Activated CD4-positive, alpha-beta memory T cell treated with anti-CD3 and anti-CD28 coated beads for 36 hours (primary cell): ENCODE data around the gene SLC4A5. TPM values are rescaled to one million over a fixed set of nuclear protein-coding genes. Genes with fewer than 3 reads are reported as not detected.

Experiments
- CTCF ChIA-PET: fragments of 350-600 bp; sonication (Branson Sonifier 250); formaldehyde crosslinking; loops from one replicate; lab custom pipeline; 2021; ENCODE audit warnings: antibody characterized with exemption, inconsistent platforms; lab: Charles Lee
- POLR2A ChIA-PET: fragments of 350-600 bp; sonication (Branson Sonifier 250); formaldehyde crosslinking; loops from one replicate; lab custom pipeline; 2021; ENCODE audit warnings: antibody characterized with exemption; lab: Charles Lee
- DNase-seq: peaks from one replicate; pipeline ENCODE4 v3.0.0-alpha.2; 2020
- H3K27ac Mint-ChIP-seq: one replicate; pipeline ENCODE4 v1.8.0; 2021; ENCODE audit warnings: mixed read lengths
- H3K27me3 Mint-ChIP-seq: one replicate; pipeline ENCODE4 v1.8.0; 2021; ENCODE audit warnings: mixed read lengths
- H3K36me3 Mint-ChIP-seq: one replicate; pipeline ENCODE4 v1.8.0; 2021; ENCODE audit warnings: mixed read lengths
- H3K4me1 Mint-ChIP-seq: one replicate; pipeline ENCODE4 v1.8.0; 2021; ENCODE audit warnings: low read depth, mixed read lengths
- H3K4me3 Mint-ChIP-seq: one replicate; pipeline ENCODE4 v1.8.0; 2021; ENCODE audit warnings: mild to moderate bottlenecking, mixed read lengths
- H3K9me3 Mint-ChIP-seq: one replicate; pipeline ENCODE4 v1.8.0; 2021; ENCODE audit warnings: mixed read lengths
- intact Hi-C: fragments of 100-400 bp; cut with micrococcal nuclease; formaldehyde crosslinking; loops from one replicate; pipeline ENCODE4 v1.15.1; 2023
- total RNA-seq, 2 experiments: library from RNA; stranded (reverse); gene quantifications; one replicate each; pipeline ENCODE4 v1.2.3, GENCODE V29; 2021

SLC4A5 gene
- total RNA-seq, 2 experiments from 2014 or later: 2.9 to 3.1 TPM

- no peak for DNase-seq
- ChIA-PET POLR2A (no interaction called here), CTCF (interaction anchor here (1.0 to 6.9 kb wide), 9 partner anchors 12 to 509 kb away, joined by 3 to 193 read pairs (median 5); no protein-coding TSS in a partner anchor)
- Mint-ChIP-seq H3K4me3 (no peak overlapping the region), H3K27me3 (no peaks in the 10 kb centered on the region), H3K9me3 (no peaks in the 10 kb centered on the region), H3K27ac (no peak overlapping the region), H3K4me1 (peaks cover 5% of the 10 kb centered on the region), H3K36me3 (peaks cover 6% of the 10 kb centered on the region)
- intact Hi-C loops: loop anchor here (10.0 kb wide), 1 partner anchor 508 kb away; the partner anchor contains the start of gene STAMBP
Observed at GRCh38 chr2:74332550-74333174, 10.6 kb downstream of the SLC4A5 start.

GRCh38 chr2:74328573-74328972, 14.6 kb downstream of the SLC4A5 start:
- CTCF ChIA-PET: interaction anchor here (0.7 kb wide), 1 partner anchor 40 kb away, joined by 4 read pairs; no protein-coding TSS in a partner anchor
- Mint-ChIP-seq H3K36me3 (peaks cover 6% of the 10 kb centered on the region), H3K9me3 (no peaks in the 10 kb centered on the region), H3K4me3 (no peak overlapping the region), H3K27ac (no peak overlapping the region), H3K4me1 (no peaks in the 10 kb centered on the region), H3K27me3 (no peaks in the 10 kb centered on the region)
- POLR2A ChIA-PET: no interaction called here
- intact Hi-C loops: no loop called here
- DNase-seq: no peak

- POLR2A ChIA-PET: no interaction called here
- CTCF ChIA-PET: interaction anchor here (0.7 kb wide), 1 partner anchor 39 kb away, joined by 4 read pairs; no protein-coding TSS in a partner anchor
Observed at GRCh38 chr2:74328074-74328473, 15.1 kb downstream of the SLC4A5 start.

GRCh38 chr2:74327627-74328026, 15.6 kb downstream of the SLC4A5 start:
- Mint-ChIP-seq H3K27me3 (no peaks in the 10 kb centered on the region), H3K9me3 (no peaks in the 10 kb centered on the region), H3K4me3 (no peak overlapping the region), H3K4me1 (no peaks in the 10 kb centered on the region), H3K27ac (no peak overlapping the region), H3K36me3 (peaks cover 4% of the 10 kb centered on the region)
- ChIA-PET CTCF (interaction anchor here (4.7 kb wide), 1 partner anchor 8 kb away, joined by 55 read pairs; no protein-coding TSS in a partner anchor), POLR2A (no interaction called here)
- no peak for DNase-seq
- intact Hi-C loops: no loop called here

More at GRCh38 chr2:74328074-74328473, 15.1 kb downstream of the SLC4A5 start:
- no peaks in the 10 kb centered on the region for H3K9me3 Mint-ChIP-seq
- no peaks in the 10 kb centered on the region for H3K4me1 Mint-ChIP-seq
- no peaks in the 10 kb centered on the region for H3K27me3 Mint-ChIP-seq
- no peak overlapping the region for H3K4me3 Mint-ChIP-seq
- H3K27ac Mint-ChIP-seq: no peak overlapping the region
- intact Hi-C loops: no loop called here
- DNase-seq: no peak
- H3K36me3 Mint-ChIP-seq: peaks cover 5% of the 10 kb centered on the region

- POLR2A ChIA-PET: no interaction called here
- H3K9me3 Mint-ChIP-seq: no peaks in the 10 kb centered on the region
- no peak for DNase-seq
- CTCF ChIA-PET: interaction anchor here (4.7 kb wide), 1 partner anchor 8 kb away, joined by 55 read pairs; no protein-coding TSS in a partner anchor
- H3K4me3 Mint-ChIP-seq: no peak overlapping the region
- H3K27ac Mint-ChIP-seq: no peak overlapping the region
- no peaks in the 10 kb centered on the region for H3K4me1 Mint-ChIP-seq
- no peaks in the 10 kb centered on the region for H3K27me3 Mint-ChIP-seq
- H3K36me3 Mint-ChIP-seq: peaks cover 1% of the 10 kb centered on the region
- intact Hi-C loops: no loop called here
Observed at GRCh38 chr2:74327199-74327598, 16.0 kb downstream of the SLC4A5 start.

GRCh38 chr2:74325815-74326214, 17.4 kb downstream of the SLC4A5 start:
- H3K27ac Mint-ChIP-seq: no peak overlapping the region
- H3K27me3 Mint-ChIP-seq: no peaks in the 10 kb centered on the region
- POLR2A ChIA-PET: no interaction called here
- no peaks in the 10 kb centered on the region for H3K4me1 Mint-ChIP-seq
- CTCF ChIA-PET: interaction anchor here (2.6 to 4.7 kb wide), 2 partner anchors 10 to 76 kb away, joined by 10 to 55 read pairs; no protein-coding TSS in a partner anchor
- no peaks in the 10 kb centered on the region for H3K9me3 Mint-ChIP-seq
- no peak for DNase-seq
- no peaks in the 10 kb centered on the region for H3K36me3 Mint-ChIP-seq
- intact Hi-C loops: no loop called here
- H3K4me3 Mint-ChIP-seq: no peak overlapping the region

DNA sequence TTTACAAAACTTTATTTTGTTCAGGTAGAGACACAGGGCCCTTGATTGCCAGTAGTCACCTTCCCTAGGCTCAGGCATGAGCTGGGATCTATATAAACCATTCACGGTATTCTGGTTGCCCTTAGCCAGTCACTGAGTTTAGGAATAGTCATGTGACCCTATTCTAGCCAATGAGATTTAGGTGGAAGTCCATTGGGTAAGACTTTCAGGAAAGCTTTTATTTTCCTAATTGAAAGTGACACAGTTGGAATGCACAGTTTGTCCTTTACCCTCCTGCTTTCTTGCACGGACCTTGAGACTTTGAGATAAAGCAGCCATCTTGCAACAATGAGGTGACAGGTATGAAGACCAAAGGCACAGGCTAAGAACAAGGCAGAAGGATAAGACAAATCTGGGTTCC, 21.5 kb downstream of the SLC4A5 start:
- DNase-seq: no peak
- Mint-ChIP-seq H3K27ac (no peak overlapping the region), H3K4me3 (no peak overlapping the region), H3K36me3 (peaks cover 1% of the 10 kb centered on the region), H3K4me1 (no peaks in the 10 kb centered on the region), H3K9me3 (no peaks in the 10 kb centered on the region), H3K27me3 (no peaks in the 10 kb centered on the region)
- POLR2A ChIA-PET: no interaction called here
- intact Hi-C loops: no loop called here
- CTCF ChIA-PET: interaction anchor here (3.2 kb wide), 1 partner anchor 12 kb away, joined by 24 read pairs; no protein-coding TSS in a partner anchor

DNA sequence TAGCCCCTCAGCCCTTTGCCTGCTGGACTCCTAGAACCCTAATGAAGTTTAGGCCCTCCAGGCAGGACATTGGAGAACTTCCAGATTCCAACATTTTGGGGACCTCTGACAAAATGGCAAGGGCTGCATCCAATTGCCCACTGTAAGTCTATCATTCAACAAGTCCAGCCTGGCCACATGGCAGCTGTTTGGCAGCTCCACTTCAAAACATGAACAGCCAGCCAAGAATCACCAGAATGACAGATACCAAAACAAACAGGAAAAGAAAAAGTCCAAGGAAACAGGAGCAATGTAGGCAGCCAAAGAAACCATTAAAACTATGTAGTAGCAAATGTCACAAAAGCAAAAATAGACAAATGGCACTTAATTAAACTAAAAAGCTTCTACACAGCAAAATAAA, 25.5 kb downstream of the SLC4A5 start:
- POLR2A ChIA-PET: no interaction called here
- intact Hi-C loops: no loop called here
- no peaks in the 10 kb centered on the region for H3K27me3 Mint-ChIP-seq
- CTCF ChIA-PET: interaction anchor here (0.9 kb wide), 1 partner anchor 17 kb away, joined by 3 read pairs; no protein-coding TSS in a partner anchor
- H3K4me1 Mint-ChIP-seq: no peaks in the 10 kb centered on the region
- no peak for DNase-seq
- H3K9me3 Mint-ChIP-seq: no peaks in the 10 kb centered on the region
- no peak overlapping the region for H3K4me3 Mint-ChIP-seq
- peaks cover 4% of the 10 kb centered on the region for H3K36me3 Mint-ChIP-seq
- H3K27ac Mint-ChIP-seq: no peak overlapping the region

GRCh38 chr2:74316627-74317295, 26.5 kb downstream of the SLC4A5 start:
- ChIA-PET POLR2A (no interaction called here), CTCF (interaction anchor here (2.1 kb wide), 1 partner anchor 18 kb away, joined by 11 read pairs; no protein-coding TSS in a partner anchor)
- no peak overlapping the region for H3K4me3 Mint-ChIP-seq
- H3K4me1 Mint-ChIP-seq: no peaks in the 10 kb centered on the region
- no peaks in the 10 kb centered on the region for H3K27me3 Mint-ChIP-seq
- no peak overlapping the region for H3K27ac Mint-ChIP-seq
- H3K9me3 Mint-ChIP-seq: no peaks in the 10 kb centered on the region
- intact Hi-C loops: no loop called here
- DNase-seq: no peak
- peaks cover 4% of the 10 kb centered on the region for H3K36me3 Mint-ChIP-seq

- no peaks in the 10 kb centered on the region for H3K27me3 Mint-ChIP-seq
- no peaks in the 10 kb centered on the region for H3K4me1 Mint-ChIP-seq
- peaks cover 3% of the 10 kb centered on the region for H3K36me3 Mint-ChIP-seq
- ChIA-PET CTCF (interaction anchor here (0.6 to 1.4 kb wide), 3 partner anchors 21 to 64 kb away, joined by 3 to 5 read pairs (median 4); no protein-coding TSS in a partner anchor), POLR2A (no interaction called here)
- H3K27ac Mint-ChIP-seq: no peak overlapping the region
- DNase-seq: no peak
- intact Hi-C loops: no loop called here
- no peaks in the 10 kb centered on the region for H3K9me3 Mint-ChIP-seq
- H3K4me3 Mint-ChIP-seq: no peak overlapping the region
Observed at GRCh38 chr2:74314107-74314506, 29.1 kb downstream of the SLC4A5 start.

DNA sequence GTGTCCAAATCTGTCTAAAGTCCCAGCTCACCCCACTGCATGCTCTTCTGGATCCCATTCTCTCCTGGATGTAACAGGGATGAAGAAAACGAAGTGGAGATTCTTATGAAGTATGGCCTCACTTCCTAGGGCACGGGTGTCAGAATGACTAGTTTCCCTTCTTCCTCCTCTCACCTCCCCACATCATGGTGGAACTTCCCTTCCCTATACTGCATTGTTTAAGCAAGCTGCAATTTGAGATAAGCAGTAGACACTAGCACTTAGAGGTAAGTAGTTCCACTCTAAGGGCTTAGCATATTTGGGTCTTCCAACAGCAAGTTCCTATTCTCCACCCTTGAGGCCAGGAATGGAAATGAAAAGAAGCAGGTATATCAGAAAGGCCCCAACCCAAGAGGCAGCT, 29.7 kb downstream of the SLC4A5 start:
- no peaks in the 10 kb centered on the region for H3K27me3 Mint-ChIP-seq
- CTCF ChIA-PET: interaction anchor here (1.2 to 1.4 kb wide), 2 partner anchors 11 to 64 kb away, joined by 3 to 5 read pairs; no protein-coding TSS in a partner anchor
- POLR2A ChIA-PET: no interaction called here
- peaks cover 3% of the 10 kb centered on the region for H3K36me3 Mint-ChIP-seq
- no peak overlapping the region for H3K27ac Mint-ChIP-seq
- no peak for DNase-seq
- H3K4me1 Mint-ChIP-seq: no peaks in the 10 kb centered on the region
- H3K9me3 Mint-ChIP-seq: no peaks in the 10 kb centered on the region
- no peak overlapping the region for H3K4me3 Mint-ChIP-seq
- intact Hi-C loops: no loop called here

DNA sequence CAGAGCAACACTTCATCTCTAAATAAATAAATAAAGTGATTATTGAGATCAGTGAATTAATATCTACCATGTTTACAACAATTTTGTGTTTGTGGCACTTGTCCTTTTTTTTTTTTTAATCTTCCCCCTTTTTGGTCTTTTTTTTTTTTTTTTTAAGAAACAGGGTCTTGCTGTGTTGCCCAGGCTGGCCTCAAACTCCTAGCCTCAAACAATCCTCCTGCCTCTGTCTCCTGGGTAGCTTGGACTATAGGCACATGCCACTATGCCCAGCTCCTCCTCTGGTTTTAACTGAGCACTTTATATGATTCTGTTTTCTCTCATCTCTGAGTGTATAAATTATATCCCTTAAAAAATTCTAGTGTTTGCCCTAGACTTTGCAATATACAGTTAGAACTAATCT, 30.3 kb downstream of the SLC4A5 start:
- Mint-ChIP-seq H3K4me3 (no peak overlapping the region), H3K27ac (no peak overlapping the region), H3K4me1 (no peaks in the 10 kb centered on the region), H3K36me3 (peaks cover 3% of the 10 kb centered on the region), H3K27me3 (no peaks in the 10 kb centered on the region), H3K9me3 (no peaks in the 10 kb centered on the region)
- POLR2A ChIA-PET: no interaction called here
- CTCF ChIA-PET: interaction anchor here (1.2 kb wide), 2 partner anchors 11 to 63 kb away, joined by 4 to 5 read pairs; no protein-coding TSS in a partner anchor
- intact Hi-C loops: no loop called here
- no peak for DNase-seq
